ENCODE measurements around the gene SMARCC2. TPM values are rescaled to one million over a fixed set of nuclear protein-coding genes. Genes with fewer than 3 reads are reported as not detected.
A peak's percentile ranks its signal among the peaks of the same experiment; 100 is the strongest.

Gene SMARCC2
- total RNA-seq, 1 experiment from 2014 or later: 129 TPM

DNA sequence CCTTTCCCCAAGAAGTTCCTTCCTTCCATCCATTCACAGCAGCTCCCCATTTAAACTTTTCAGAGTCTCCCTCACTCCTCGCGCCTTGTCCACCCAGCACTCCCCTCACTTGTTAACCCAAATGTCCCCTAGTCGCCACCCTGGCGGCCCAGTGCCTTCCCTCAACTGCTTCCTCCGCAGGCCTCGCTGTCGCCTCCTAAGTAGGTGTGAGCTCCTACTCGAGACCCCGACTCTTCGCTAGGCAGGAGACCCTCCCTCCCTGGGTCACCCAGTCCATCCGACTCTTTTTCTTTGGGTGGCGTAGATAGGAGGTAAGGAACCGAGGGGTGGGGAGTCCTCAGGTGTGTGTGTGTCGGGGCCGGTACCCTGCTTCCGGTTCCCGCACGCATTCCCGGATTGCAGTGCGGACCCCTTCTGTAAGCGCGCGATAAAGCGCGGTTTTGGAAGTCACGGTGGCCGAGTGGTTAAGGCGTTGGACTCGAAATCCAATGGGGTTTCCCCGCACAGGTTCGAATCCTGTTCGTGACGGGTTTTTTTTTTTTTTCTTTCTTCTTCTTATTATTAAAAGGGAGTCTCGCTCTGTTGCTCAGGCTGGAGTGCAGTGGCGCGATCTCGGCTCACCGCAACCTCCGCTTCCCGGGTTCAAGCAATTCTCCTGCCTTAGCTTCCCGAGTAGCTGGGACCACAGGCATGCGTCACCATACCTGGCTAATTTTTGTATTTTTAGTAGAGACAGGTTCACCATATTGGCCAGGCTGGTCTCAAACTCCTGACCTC, 823 bp upstream of the SMARCC2 start:
- H3K4me3 ChIP-seq (ENCODE audit: low read depth in 2 of 2, low read length in 2 of 2): peak overlapping the region; percentile 68 to 98
- intact Hi-C loops (cut with micrococcal nuclease; ENCODE audit: unreplicated experiment) (loop anchor here (1.0 kb wide), 1 partner anchor 71 kb away; no protein-coding TSS in a partner anchor), in situ Hi-C loops (cut with HindIII; ENCODE audit: low pct_unique_long_range_greater_than_20kb, low sequenced_read_pairs) (no loop called here)
- peaks cover 12% of the 10 kb centered on the region for H3K4me1 ChIP-seq (ENCODE audit: control insufficient read depth, insufficient read depth, low read length)
- TF ChIP-seq TCF7L2 (IDR thresholded peaks at IDR 0.05; ENCODE audit: low read depth, low read length) (no peak), POLR2AphosphoS5 (IDR thresholded peaks at IDR 0.05; ENCODE audit: low read depth, low read length) (no peak), SIN3A (IDR thresholded peaks at IDR 0.05; ENCODE audit: borderline replicate concordance, insufficient read depth, low read depth, low read length) (no peak)
- TF ChIP-seq, protein P1, sequence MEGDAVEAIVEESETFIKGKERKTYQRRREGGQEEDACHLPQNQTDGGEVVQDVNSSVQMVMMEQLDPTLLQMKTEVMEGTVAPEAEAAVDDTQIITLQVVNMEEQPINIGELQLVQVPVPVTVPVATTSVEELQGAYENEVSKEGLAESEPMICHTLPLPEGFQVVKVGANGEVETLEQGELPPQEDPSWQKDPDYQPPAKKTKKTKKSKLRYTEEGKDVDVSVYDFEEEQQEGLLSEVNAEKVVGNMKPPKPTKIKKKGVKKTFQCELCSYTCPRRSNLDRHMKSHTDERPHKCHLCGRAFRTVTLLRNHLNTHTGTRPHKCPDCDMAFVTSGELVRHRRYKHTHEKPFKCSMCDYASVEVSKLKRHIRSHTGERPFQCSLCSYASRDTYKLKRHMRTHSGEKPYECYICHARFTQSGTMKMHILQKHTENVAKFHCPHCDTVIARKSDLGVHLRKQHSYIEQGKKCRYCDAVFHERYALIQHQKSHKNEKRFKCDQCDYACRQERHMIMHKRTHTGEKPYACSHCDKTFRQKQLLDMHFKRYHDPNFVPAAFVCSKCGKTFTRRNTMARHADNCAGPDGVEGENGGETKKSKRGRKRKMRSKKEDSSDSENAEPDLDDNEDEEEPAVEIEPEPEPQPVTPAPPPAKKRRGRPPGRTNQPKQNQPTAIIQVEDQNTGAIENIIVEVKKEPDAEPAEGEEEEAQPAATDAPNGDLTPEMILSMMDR (IDR thresholded peaks at IDR 0.05): no peak
- TF ChIP-seq, protein P2, sequence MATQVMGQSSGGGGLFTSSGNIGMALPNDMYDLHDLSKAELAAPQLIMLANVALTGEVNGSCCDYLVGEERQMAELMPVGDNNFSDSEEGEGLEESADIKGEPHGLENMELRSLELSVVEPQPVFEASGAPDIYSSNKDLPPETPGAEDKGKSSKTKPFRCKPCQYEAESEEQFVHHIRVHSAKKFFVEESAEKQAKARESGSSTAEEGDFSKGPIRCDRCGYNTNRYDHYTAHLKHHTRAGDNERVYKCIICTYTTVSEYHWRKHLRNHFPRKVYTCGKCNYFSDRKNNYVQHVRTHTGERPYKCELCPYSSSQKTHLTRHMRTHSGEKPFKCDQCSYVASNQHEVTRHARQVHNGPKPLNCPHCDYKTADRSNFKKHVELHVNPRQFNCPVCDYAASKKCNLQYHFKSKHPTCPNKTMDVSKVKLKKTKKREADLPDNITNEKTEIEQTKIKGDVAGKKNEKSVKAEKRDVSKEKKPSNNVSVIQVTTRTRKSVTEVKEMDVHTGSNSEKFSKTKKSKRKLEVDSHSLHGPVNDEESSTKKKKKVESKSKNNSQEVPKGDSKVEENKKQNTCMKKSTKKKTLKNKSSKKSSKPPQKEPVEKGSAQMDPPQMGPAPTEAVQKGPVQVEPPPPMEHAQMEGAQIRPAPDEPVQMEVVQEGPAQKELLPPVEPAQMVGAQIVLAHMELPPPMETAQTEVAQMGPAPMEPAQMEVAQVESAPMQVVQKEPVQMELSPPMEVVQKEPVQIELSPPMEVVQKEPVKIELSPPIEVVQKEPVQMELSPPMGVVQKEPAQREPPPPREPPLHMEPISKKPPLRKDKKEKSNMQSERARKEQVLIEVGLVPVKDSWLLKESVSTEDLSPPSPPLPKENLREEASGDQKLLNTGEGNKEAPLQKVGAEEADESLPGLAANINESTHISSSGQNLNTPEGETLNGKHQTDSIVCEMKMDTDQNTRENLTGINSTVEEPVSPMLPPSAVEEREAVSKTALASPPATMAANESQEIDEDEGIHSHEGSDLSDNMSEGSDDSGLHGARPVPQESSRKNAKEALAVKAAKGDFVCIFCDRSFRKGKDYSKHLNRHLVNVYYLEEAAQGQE (IDR thresholded peaks at IDR 0.05; ENCODE audit: insufficient read depth in 1 of 2, low read depth in 2 of 2, low read length in 1 of 2): no peak
- H3K27ac ChIP-seq (ENCODE audit: low read length): peak overlapping the region; percentile 95
- DNase-seq (ENCODE audit: low read depth, low spot score): peak; percentile 94
- ChIA-PET CTCF (interaction anchor here (0.5 to 2.0 kb wide), 13 partner anchors 10 to 449 kb away, joined by 4 to 41 read pairs (median 6); partner anchors contain the start of genes RBMS2, RNF41 and ZC3H10), POLR2A (interaction anchor here (0.5 to 0.7 kb wide), 3 partner anchors 32 to 435 kb away, joined by 3 to 9 read pairs (median 8); partner anchors contain the start of gene RNF41)
- no TSS peak for BruUV-seq (replicated peaks)
- H3K9me3 ChIP-seq (ENCODE audit: control insufficient read depth, insufficient read depth, low read depth, low read length): no peaks in the 10 kb centered on the region
- peak; percentile 82 for ATAC-seq
- no peaks in the 10 kb centered on the region for H3K27me3 ChIP-seq (ENCODE audit: control insufficient read depth, insufficient read depth, low read length)
- H3K36me3 ChIP-seq (ENCODE audit: control insufficient read depth, insufficient read depth, low read length): peaks cover 10% of the 10 kb centered on the region

DNA sequence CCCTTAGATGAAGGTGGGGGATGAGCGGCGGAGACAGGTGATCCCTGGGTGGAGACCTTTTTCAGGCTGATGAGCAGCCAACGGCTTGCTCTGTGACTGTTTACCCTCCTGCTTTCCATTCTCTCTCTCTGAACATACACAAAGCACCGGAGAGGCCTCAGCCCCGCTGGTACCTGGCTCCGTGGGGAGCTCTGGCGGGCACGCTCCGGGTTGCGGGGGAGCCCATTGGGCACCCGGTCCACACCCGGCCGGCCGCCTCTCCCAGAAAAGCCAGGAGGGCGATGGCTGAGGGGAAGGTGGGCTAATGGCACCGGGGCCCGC, 545 bp downstream of the SMARCC2 start:
- TF ChIP-seq TCF7L2 (IDR thresholded peaks at IDR 0.05; ENCODE audit: low read depth, low read length) (no peak), SIN3A (IDR thresholded peaks at IDR 0.05; ENCODE audit: borderline replicate concordance, insufficient read depth, low read depth, low read length) (no peak), POLR2AphosphoS5 (IDR thresholded peaks at IDR 0.05; ENCODE audit: low read depth, low read length) (no peak)
- TF ChIP-seq, protein P1 (IDR thresholded peaks at IDR 0.05): no peak
- TF ChIP-seq, protein P2 (IDR thresholded peaks at IDR 0.05; ENCODE audit: insufficient read depth in 1 of 2, low read depth in 2 of 2, low read length in 1 of 2): no peak
- intact Hi-C loops (cut with micrococcal nuclease; ENCODE audit: unreplicated experiment): loop anchor here (1.0 kb wide), 1 partner anchor 69 kb away; no protein-coding TSS in a partner anchor
- 0 out of 2 replicates have a peak, but pooled peaks have one; percentile 0 for ATAC-seq
- ChIA-PET CTCF (interaction anchor here (0.5 to 2.0 kb wide), 7 partner anchors 19 to 253 kb away, joined by 4 to 41 read pairs (median 5); partner anchors contain the start of genes RNF41 and ZC3H10), POLR2A (interaction anchor here (0.6 to 0.7 kb wide), 2 partner anchors 61 to 85 kb away, joined by 3 to 4 read pairs; partner anchors contain the start of gene ESYT1)
- Histone ChIP-seq H3K9me3 (ENCODE audit: control insufficient read depth, insufficient read depth, low read depth, low read length) (no peaks in the 10 kb centered on the region), H3K36me3 (ENCODE audit: control insufficient read depth, insufficient read depth, low read length) (peaks cover 21% of the 10 kb centered on the region), H3K27me3 (ENCODE audit: control insufficient read depth, insufficient read depth, low read length) (no peaks in the 10 kb centered on the region), H3K4me1 (ENCODE audit: control insufficient read depth, insufficient read depth, low read length) (peaks cover 12% of the 10 kb centered on the region), H3K4me3 (ENCODE audit: low read depth in 2 of 2, low read length in 2 of 2) (peak overlapping the region; percentile 77 to 94), H3K27ac (ENCODE audit: low read length) (peak overlapping the region; percentile 88)
- no peak for DNase-seq (ENCODE audit: low read depth, low spot score)
- in situ Hi-C loops (cut with HindIII; ENCODE audit: low pct_unique_long_range_greater_than_20kb, low sequenced_read_pairs): no loop called here
- no TSS peak for BruUV-seq (replicated peaks)

Data from Panc1 (cell line).